CD4-positive, alpha-beta T cell (primary cell): ENCODE data around the gene HS2ST1. TPM values are rescaled to one million over a fixed set of nuclear protein-coding genes. Genes with fewer than 3 reads are reported as not detected.

Experiments used
- ATAC-seq: fragments of 200-7000 bp; cut with Tn5 transposase; one replicate; pipeline ENCODE4 v1.10.0; 2022; ENCODE audit warnings: mild to moderate bottlenecking; ENCODE audit not compliant: poor library complexity
- CTCF ChIA-PET: fragments of 350-600 bp; sonication (Branson Sonifier 250); formaldehyde crosslinking; loops from one replicate; lab custom pipeline; 2021; ENCODE audit warnings: antibody characterized with exemption, inconsistent platforms; lab: Charles Lee
- POLR2A ChIA-PET: fragments of 350-600 bp; sonication (Branson Sonifier 250); formaldehyde crosslinking; loops from one replicate; lab custom pipeline; 2021; ENCODE audit warnings: antibody characterized with exemption, inconsistent platforms; lab: Charles Lee
- DNase-seq, 14 experiments: peaks; one replicate each; pipeline ENCODE4 v3.0.0-alpha.2; 2013 to 2020; ENCODE audit warnings: mixed read lengths in 2 of 14
- H3K27ac ChIP-seq, 2 donors: one replicate each; pipeline versions ENCODE4 v1.5.1 to v1.7.0; 2013; ENCODE audit warnings: low read length in 2 of 2, low read depth in 1 of 2, mild to moderate bottlenecking in 1 of 2
- H3K27me3 ChIP-seq, 2 experiments: 1 replicate in 1 of 2; 2 replicates in 1 of 2; pipeline versions ENCODE4 v1.6.1 to v1.7.0; 2013; ENCODE audit warnings: low read length in 2 of 2, control low read depth in 1 of 2, mild to moderate bottlenecking in 1 of 2, moderate library complexity in 1 of 2; ENCODE audit not compliant: insufficient read depth in 2 of 2, control insufficient read depth in 1 of 2
- H3K36me3 ChIP-seq: one replicate; pipeline ENCODE4 v1.6.1; 2013; ENCODE audit warnings: low read length, control low read depth; ENCODE audit not compliant: insufficient read depth
- H3K4me1 ChIP-seq: one replicate; pipeline ENCODE4 v1.6.1; 2013; ENCODE audit warnings: low read length, control low read depth; ENCODE audit not compliant: insufficient read depth
- H3K4me3 ChIP-seq: one replicate; pipeline ENCODE4 v1.5.1; 2013; ENCODE audit warnings: mild to moderate bottlenecking, low read length, moderate library complexity
- H3K9me3 ChIP-seq, 2 experiments: 1 replicate in 1 of 2; 2 replicates in 1 of 2; pipeline versions ENCODE4 v1.6.1 to v1.7.0; 2013; ENCODE audit warnings: low read length in 2 of 2, mild to moderate bottlenecking in 2 of 2, control low read depth in 1 of 2, moderate library complexity in 1 of 2; ENCODE audit not compliant: control insufficient read depth in 1 of 2, insufficient read depth in 1 of 2
- H3K27ac Mint-ChIP-seq: one replicate; pipeline ENCODE4 v1.8.0; 2020; ENCODE audit warnings: mixed read lengths
- H3K27me3 Mint-ChIP-seq: one replicate; pipeline ENCODE4 v1.8.0; 2021; ENCODE audit warnings: mixed read lengths
- H3K36me3 Mint-ChIP-seq: one replicate; pipeline ENCODE4 v1.8.0; 2021; ENCODE audit warnings: low read depth, mixed read lengths
- H3K4me1 Mint-ChIP-seq: one replicate; pipeline ENCODE4 v1.8.0; 2021; ENCODE audit warnings: low read depth, mixed read lengths
- H3K4me3 Mint-ChIP-seq: one replicate; pipeline ENCODE4 v1.8.0; 2020; ENCODE audit warnings: mild to moderate bottlenecking, mixed read lengths
- H3K9me3 Mint-ChIP-seq: one replicate; pipeline ENCODE4 v1.8.0; 2020; ENCODE audit warnings: mixed read lengths
- intact Hi-C, 2 experiments: fragments of 100-400 bp; cut with DNase I in 1 of 2; cut with micrococcal nuclease in 1 of 2; formaldehyde crosslinking; loops; one replicate each; pipeline versions ENCODE4 v1.15.1 to v1.9.0; 2023 to 2025; cut with DNase I, micrococcal nuclease
- total RNA-seq, 174 experiments: library from RNA in 2 of 174; stranded (reverse) in 2 of 174; gene quantifications; one replicate each; pipeline ENCODE4 v1.2.3 and lab custom pipeline; 2021 to 2026
- TF ChIP-seq, protein P1 (sequence below): fragments of 200-600 bp; IDR thresholded peaks from one replicate; pipeline ENCODE4 v1.8.0; 2022; ENCODE audit warnings: antibody characterized with exemption, mild to moderate bottlenecking

The HS2ST1 gene
- total RNA-seq, 2 experiments from 2014 or later, result 6.7 to 6.9 TPM

DNA sequence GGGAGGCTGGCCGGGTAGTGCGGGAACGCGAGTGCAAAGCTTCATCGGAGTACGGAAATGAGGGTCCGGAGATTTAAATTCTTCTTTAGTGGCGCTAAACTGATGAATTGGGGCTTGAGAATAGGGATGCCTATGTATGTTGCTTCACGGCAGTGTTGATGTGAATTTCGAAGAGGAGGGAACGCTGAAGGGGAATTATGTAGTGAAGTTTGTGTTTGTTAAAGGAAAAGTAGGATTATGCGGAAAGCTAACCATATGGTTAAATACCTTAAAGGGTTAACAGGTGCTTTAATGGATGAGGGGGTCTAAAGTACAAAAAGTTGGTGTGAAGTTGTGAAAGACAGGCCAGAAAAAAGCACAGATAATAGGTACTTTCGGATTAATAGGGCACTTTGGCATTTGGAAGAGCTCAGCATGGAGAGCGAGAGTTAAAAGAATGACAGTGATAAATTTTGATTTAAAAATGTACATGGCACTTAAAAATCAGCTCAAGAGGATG is 1.4 kb downstream of the HS2ST1 start:
- H3K4me3 ChIP-seq, result peak overlapping the region; percentile 90
- H3K9me3 Mint-ChIP-seq, result no peaks in the 10 kb centered on the region
- peaks cover 48% of the 10 kb centered on the region for H3K4me1 Mint-ChIP-seq
- peak in 1 of 14 experiments; percentile 4 for DNase-seq
- H3K27me3 ChIP-seq, result no peaks in the 10 kb centered on the region
- peak overlapping the region; percentile 72 to 74 for H3K27ac ChIP-seq
- CTCF ChIA-PET, result interaction anchor here (1.3 to 1.4 kb wide), 3 partner anchors 15 to 211 kb away, joined by 3 to 8 read pairs (median 4); partner anchors contain the start of gene SH3GLB1
- H3K4me3 Mint-ChIP-seq, result no peak overlapping the region
- H3K36me3 ChIP-seq, result no peaks in the 10 kb centered on the region
- H3K27ac Mint-ChIP-seq, result no peak overlapping the region
- peaks cover 26% of the 10 kb centered on the region for H3K36me3 Mint-ChIP-seq
- POLR2A ChIA-PET, result interaction anchor here (0.6 to 5.7 kb wide), 7 partner anchors 18 to 1768 kb away, joined by 3 to 103 read pairs (median 4); partner anchors contain the start of genes BCL10, ODF2L, PKN2 and SH3GLB1
- no peaks in the 10 kb centered on the region for H3K27me3 Mint-ChIP-seq
- ATAC-seq, result no peak
- H3K9me3 ChIP-seq, result no peaks in the 10 kb centered on the region
- intact Hi-C loops, result loop anchor here (2.0 to 10.0 kb wide), 6 partner anchors 129 to 521 kb away; partner anchors contain the start of genes SH3GLB1 (in 2 of the 2) and ODF2L (in 1 of the 2)
- TF ChIP-seq, protein P1, sequence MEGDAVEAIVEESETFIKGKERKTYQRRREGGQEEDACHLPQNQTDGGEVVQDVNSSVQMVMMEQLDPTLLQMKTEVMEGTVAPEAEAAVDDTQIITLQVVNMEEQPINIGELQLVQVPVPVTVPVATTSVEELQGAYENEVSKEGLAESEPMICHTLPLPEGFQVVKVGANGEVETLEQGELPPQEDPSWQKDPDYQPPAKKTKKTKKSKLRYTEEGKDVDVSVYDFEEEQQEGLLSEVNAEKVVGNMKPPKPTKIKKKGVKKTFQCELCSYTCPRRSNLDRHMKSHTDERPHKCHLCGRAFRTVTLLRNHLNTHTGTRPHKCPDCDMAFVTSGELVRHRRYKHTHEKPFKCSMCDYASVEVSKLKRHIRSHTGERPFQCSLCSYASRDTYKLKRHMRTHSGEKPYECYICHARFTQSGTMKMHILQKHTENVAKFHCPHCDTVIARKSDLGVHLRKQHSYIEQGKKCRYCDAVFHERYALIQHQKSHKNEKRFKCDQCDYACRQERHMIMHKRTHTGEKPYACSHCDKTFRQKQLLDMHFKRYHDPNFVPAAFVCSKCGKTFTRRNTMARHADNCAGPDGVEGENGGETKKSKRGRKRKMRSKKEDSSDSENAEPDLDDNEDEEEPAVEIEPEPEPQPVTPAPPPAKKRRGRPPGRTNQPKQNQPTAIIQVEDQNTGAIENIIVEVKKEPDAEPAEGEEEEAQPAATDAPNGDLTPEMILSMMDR, result no peak
- H3K4me1 ChIP-seq, result peaks cover 20% of the 10 kb centered on the region

DNA sequence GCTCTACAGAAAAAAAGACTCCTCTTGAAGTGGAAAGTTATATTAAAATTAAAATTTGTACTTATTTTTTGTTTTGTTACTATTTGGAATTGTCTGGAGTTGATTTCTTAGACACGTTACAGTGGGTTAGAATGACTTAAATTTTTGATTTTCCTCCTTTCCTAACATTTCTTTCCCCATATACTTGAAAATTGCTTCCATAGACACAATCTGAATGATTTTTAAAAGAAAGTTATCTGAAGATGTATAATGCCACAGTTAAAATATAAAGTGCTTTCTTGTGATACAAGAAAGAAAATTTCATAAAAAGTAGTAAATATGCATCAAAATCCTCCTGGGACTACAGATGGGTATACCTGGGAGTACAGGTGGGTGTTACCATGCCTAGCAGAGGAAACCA is 2.3 kb downstream of the HS2ST1 start:
- POLR2A ChIA-PET, result interaction anchor here (1.4 to 5.7 kb wide), 2 partner anchors 167 to 212 kb away, joined by 4 to 103 read pairs; partner anchors contain the start of gene SH3GLB1
- H3K27ac Mint-ChIP-seq, result no peak overlapping the region
- intact Hi-C loops, result loop anchor here (5.0 to 10.0 kb wide), 4 partner anchors 212 to 522 kb away; partner anchors contain the start of genes SH3GLB1 (in 2 of the 2) and ODF2L (in 1 of the 2)

DNA sequence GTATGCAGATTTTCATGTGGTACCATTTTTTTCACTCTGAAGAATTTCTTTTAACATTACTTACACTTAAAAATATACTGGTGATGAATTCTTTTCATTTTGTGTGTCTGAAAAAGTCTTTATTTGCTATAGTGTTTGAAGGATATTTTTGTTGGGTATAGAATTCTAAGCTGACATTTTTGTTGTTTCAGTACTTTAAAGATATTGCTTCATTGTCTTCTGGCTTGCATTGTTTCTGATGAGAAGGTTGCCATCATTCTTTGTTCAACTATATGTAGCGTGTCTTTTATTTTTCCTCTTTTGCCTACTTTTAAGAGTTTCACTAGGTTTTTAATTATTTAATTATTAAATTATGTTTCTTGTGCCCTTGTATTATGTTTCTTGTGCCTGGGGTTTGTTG is 8.0 kb downstream of the HS2ST1 start:
- peaks cover 14 to 20% of the 10 kb centered on the region in 2 experiments for H3K9me3 ChIP-seq
- H3K27ac ChIP-seq, result no peak overlapping the region
- peaks cover 37% of the 10 kb centered on the region for H3K4me1 Mint-ChIP-seq
- H3K36me3 ChIP-seq, result no peaks in the 10 kb centered on the region
- no peaks in the 10 kb centered on the region for H3K4me1 ChIP-seq
- POLR2A ChIA-PET, result no interaction called here
- H3K36me3 Mint-ChIP-seq, result peaks cover 41% of the 10 kb centered on the region
- H3K9me3 Mint-ChIP-seq, result peaks cover 17% of the 10 kb centered on the region
- CTCF ChIA-PET, result no interaction called here
- H3K4me3 ChIP-seq, result no peak overlapping the region
- no peak overlapping the region for H3K4me3 Mint-ChIP-seq
- H3K27ac Mint-ChIP-seq, result no peak overlapping the region
- intact Hi-C loops, result no loop called here
- no peaks in the 10 kb centered on the region for H3K27me3 ChIP-seq
- DNase-seq (no peak), ATAC-seq (no peak)
- TF ChIP-seq, protein P1, result no peak
- H3K27me3 Mint-ChIP-seq, result no peaks in the 10 kb centered on the region

More for the DNA sequence above, 2.3 kb downstream of the HS2ST1 start:
- CTCF ChIA-PET, result interaction anchor here (0.6 to 1.4 kb wide), 2 partner anchors 17 to 48 kb away, joined by 4 read pairs; no protein-coding TSS in a partner anchor
- Mint-ChIP-seq H3K36me3 (peaks cover 19% of the 10 kb centered on the region), H3K9me3 (no peaks in the 10 kb centered on the region), H3K4me3 (peak overlapping the region; percentile 49), H3K27me3 (no peaks in the 10 kb centered on the region), H3K4me1 (peaks cover 40% of the 10 kb centered on the region)
- H3K4me1 ChIP-seq, result peaks cover 18% of the 10 kb centered on the region
- no peak overlapping the region for H3K4me3 ChIP-seq
- DNase-seq, result no peak
- H3K36me3 ChIP-seq, result no peaks in the 10 kb centered on the region
- no peaks in the 10 kb centered on the region for H3K27me3 ChIP-seq
- H3K9me3 ChIP-seq, result no peaks in the 10 kb centered on the region
- no peak overlapping the region for H3K27ac ChIP-seq
- TF ChIP-seq, protein P1, result no peak
- no peak for ATAC-seq
